K562 (cell line): Measurements from ENCODE around the gene CD68.

Experiments used
- CBX8 ChIP-seq: fragments of 200-600 bp; sonication (generic); IDR thresholded peaks from 2 replicates; pipeline ENCODE4 v1.6.1; 2012; ENCODE audit warnings: borderline replicate concordance, mixed run types, low read depth, mild to moderate bottlenecking, moderate library complexity, mixed read lengths, low read length, control low read depth, inconsistent platforms; ENCODE audit not compliant: poor library complexity, severe bottlenecking; ENCODE audit errors: extremely low read depth
- GABPA ChIP-seq: fragments of 200-800 bp; sonication (Bioruptor generic); conservative IDR thresholded peaks from 2 replicates; pipeline ENCODE4 v1.6.1; 2016; ENCODE audit warnings: low read depth, missing genetic modification characterization, missing compliant biosample characterization
- KDM1A ChIP-seq, 2 experiments: fragments of 450-650 bp; IDR thresholded peaks; 2 replicates each; pipeline ENCODE4 v1.6.1; 2016; ENCODE audit warnings: mild to moderate bottlenecking in 2 of 2
- KLF16 ChIP-seq: IDR thresholded peaks from 2 replicates; pipeline ENCODE4 v1.6.1; 2016; ENCODE audit warnings: antibody characterized with exemption
- MYNN ChIP-seq, 2 experiments: sonication (generic); formaldehyde crosslinking in 1 of 2; IDR thresholded peaks; 2 replicates each; pipeline versions ENCODE4 v1.5.0 to v1.6.1; 2016 to 2020; ENCODE audit warnings: antibody characterized with exemption in 1 of 2, missing genetic modification reagents in 1 of 2
- NFYB ChIP-seq: IDR thresholded peaks from 2 replicates; pipeline ENCODE4 v1.6.1; 2011; ENCODE audit warnings: mild to moderate bottlenecking, moderate library complexity; ENCODE audit not compliant: insufficient read length; ENCODE audit errors: extremely low read depth
- POLR2A ChIP-seq: fragments of 450-650 bp; conservative IDR thresholded peaks from 2 replicates; pipeline ENCODE4 v1.6.1; 2016
- SP2 ChIP-seq: IDR thresholded peaks from 2 replicates; pipeline ENCODE4 v1.6.1; 2011; ENCODE audit warnings: mild to moderate bottlenecking, low read depth, low read length, moderate library complexity; ENCODE audit not compliant: poor library complexity, severe bottlenecking; ENCODE audit errors: extremely low read depth
- ZNF766 ChIP-seq: fragments of 200-800 bp; sonication (Bioruptor generic); conservative IDR thresholded peaks from 2 replicates; pipeline ENCODE4 v1.6.1; 2016; ENCODE audit warnings: missing genetic modification characterization, missing compliant biosample characterization
- TF ChIP-seq, protein P1 (sequence below), 3 experiments: IDR thresholded peaks in 2 of 3; conservative IDR thresholded peaks in 1 of 3; 2 replicates each; pipeline ENCODE4 v1.5.1; 2011 to 2012; ENCODE audit warnings: low read length in 3 of 3, mild to moderate bottlenecking in 3 of 3, control low read depth in 2 of 3, improper control_type of control experiment in 1 of 3, inconsistent platforms in 1 of 3, low read depth in 1 of 3, mixed read lengths in 1 of 3, moderate library complexity in 1 of 3; ENCODE audit not compliant: insufficient read depth in 2 of 3
- TF ChIP-seq, protein P2 (sequence below): fragments of 450-650 bp; IDR thresholded peaks from 2 replicates; pipeline ENCODE4 v1.6.1; 2018; ENCODE audit warnings: mild to moderate bottlenecking, low read depth; ENCODE audit not compliant: partially characterized antibody

DNA sequence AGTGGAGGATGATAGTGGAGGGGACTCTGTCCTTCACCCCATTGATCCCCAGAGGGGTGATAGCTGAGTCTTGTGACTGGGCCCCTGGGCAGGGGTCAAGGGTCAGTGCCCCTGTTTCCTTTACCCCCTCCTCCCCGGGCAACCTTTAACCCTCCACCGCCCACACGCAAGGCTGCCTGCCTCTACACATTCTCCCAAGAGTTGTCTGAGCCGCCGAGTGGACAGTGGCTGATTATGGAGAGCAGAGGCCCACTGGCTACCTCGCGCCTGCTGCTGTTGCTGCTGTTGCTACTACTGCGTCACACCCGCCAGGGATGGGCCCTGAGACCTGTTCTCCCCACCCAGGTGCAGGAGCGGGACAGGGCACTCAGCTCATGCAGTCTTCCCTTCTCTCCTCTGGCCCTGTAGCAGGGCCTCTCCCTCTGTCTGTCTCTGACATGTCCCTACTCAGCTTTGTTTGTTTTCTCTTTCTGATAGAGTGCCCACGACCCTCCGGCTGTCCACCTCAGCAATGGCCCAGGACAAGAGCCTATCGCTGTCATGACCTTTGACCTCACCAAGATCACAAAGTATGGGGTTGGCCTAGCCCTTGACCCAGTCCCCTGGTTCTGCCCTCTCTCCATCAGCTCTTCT is 50.6 kb downstream of the CD68 start, which contains the start of gene SHBG:
- TF ChIP-seq MYNN (IDR thresholded peaks at IDR 0.05), result no peak
- TF ChIP-seq MYNN (CRISPR knock-in tag; IDR thresholded peaks at IDR 0.05), result no peak
- TF ChIP-seq SP2, result no peak
- TF ChIP-seq NFYB, result no peak
- TF ChIP-seq, protein P1, sequence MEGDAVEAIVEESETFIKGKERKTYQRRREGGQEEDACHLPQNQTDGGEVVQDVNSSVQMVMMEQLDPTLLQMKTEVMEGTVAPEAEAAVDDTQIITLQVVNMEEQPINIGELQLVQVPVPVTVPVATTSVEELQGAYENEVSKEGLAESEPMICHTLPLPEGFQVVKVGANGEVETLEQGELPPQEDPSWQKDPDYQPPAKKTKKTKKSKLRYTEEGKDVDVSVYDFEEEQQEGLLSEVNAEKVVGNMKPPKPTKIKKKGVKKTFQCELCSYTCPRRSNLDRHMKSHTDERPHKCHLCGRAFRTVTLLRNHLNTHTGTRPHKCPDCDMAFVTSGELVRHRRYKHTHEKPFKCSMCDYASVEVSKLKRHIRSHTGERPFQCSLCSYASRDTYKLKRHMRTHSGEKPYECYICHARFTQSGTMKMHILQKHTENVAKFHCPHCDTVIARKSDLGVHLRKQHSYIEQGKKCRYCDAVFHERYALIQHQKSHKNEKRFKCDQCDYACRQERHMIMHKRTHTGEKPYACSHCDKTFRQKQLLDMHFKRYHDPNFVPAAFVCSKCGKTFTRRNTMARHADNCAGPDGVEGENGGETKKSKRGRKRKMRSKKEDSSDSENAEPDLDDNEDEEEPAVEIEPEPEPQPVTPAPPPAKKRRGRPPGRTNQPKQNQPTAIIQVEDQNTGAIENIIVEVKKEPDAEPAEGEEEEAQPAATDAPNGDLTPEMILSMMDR (IDR thresholded peaks at IDR 0.05 in 2 of 3, conservative IDR thresholded peaks at IDR 0.05 in 1 of 3; ENCODE audit: insufficient read depth in 2 of 3, low read depth in 1 of 3, low read length in 3 of 3), result no peak
- TF ChIP-seq ZNF766, result no peak
- TF ChIP-seq POLR2A, result no peak
- TF ChIP-seq KDM1A (IDR thresholded peaks at IDR 0.05), result no peak
- TF ChIP-seq KLF16, result no peak
- TF ChIP-seq, protein P2, sequence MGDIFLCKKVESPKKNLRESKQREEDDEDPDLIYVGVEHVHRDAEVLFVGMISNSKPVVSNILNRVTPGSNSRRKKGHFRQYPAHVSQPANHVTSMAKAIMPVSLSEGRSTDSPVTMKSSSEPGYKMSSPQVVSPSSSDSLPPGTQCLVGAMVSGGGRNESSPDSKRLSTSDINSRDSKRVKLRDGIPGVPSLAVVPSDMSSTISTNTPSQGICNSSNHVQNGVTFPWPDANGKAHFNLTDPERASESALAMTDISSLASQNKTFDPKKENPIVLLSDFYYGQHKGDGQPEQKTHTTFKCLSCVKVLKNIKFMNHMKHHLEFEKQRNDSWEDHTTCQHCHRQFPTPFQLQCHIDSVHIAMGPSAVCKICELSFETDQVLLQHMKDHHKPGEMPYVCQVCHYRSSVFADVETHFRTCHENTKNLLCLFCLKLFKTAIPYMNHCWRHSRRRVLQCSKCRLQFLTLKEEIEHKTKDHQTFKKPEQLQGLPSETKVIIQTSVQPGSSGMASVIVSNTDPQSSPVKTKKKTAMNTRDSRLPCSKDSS, result no peak
- TF ChIP-seq CBX8, result no peak
- TF ChIP-seq GABPA (tag), result no peak
